ENCODE measurements around the gene RNF4.
"Not testable (repeated sequence)": the region's sequence is repeated elsewhere in the genome, so short reads cannot be mapped to it uniquely, and the experiment has no call there.

The RNF4 gene

DNA sequence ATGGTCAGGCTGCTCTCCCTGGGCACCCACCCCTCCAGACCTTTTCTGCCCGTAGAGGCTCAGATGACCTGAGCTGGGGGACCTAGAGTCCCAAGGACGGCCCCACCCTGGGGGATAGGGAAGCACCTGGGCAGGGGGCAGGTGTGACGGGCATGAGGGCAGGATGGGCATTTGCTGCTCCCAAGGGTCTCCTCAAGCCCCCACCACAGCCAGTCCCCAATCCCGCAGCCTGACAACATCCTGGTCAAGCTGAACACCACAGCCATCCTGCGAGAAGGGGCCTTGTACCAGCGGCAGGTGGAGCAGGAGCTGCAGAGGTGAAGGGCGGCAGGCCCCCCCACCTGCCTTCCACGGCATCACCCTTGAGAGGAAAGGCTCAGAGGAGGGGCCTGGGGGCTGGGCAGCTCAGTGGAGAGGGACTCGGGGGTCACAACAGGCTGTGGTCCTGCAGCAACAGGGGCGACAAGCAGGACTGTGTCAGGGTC, 17.8 kb upstream of the RNF4 start:
- no peak for DNase-seq
- in situ Hi-C loops (cut with MboI; ENCODE audit: low pct_unique_long_range_greater_than_20kb, low sequenced_read_pairs): no loop called here

DNA sequence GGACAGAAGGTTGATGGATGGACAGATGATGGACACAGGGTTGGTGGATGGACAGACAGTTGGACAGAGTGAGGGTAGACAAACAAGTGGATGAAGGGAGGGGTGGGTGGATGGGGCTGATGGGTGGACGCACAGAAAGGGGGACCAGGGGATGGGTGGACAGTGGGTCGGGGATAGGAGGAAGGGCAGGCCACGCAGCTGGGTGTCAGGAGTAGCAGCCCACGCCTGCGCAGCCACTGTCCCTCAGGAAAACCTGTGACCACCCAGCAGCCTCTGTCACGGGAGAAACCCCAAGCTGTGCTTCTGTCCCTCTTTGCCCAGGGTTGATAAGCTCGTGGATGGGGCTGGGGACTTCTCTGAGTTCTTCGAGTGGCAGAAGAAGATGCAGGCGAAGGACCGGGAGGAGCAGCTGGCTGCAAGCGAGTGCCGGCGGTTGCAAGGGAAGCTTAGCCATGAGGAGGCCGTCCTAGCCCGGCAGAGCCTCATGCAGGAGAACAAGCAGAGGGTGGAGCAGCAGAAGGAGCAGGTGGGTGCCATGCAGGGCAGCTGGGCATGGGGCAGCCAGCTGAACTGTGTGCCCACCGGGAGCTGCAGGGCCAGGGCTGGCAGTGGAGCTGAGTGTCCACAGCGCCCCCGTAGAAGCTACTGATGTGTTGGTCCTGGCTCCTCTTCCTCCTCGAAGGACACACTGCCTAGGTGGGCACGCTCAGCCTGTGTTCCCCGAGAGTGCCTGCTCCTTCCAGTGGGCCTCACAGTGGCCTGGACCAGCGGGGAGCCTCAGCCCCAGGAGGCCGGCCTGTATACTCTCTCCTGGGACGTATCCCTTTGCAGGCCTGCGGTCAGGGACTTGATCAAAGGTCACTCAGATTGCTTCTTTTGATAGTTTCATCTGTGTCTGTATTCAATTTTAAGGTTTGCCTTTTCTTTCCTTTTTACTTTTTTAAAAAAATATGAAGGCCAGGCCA, 16.8 kb upstream of the RNF4 start:
- DNase-seq: no peak
- in situ Hi-C loops (cut with MboI; ENCODE audit: low pct_unique_long_range_greater_than_20kb, low sequenced_read_pairs): no loop called here

DNA sequence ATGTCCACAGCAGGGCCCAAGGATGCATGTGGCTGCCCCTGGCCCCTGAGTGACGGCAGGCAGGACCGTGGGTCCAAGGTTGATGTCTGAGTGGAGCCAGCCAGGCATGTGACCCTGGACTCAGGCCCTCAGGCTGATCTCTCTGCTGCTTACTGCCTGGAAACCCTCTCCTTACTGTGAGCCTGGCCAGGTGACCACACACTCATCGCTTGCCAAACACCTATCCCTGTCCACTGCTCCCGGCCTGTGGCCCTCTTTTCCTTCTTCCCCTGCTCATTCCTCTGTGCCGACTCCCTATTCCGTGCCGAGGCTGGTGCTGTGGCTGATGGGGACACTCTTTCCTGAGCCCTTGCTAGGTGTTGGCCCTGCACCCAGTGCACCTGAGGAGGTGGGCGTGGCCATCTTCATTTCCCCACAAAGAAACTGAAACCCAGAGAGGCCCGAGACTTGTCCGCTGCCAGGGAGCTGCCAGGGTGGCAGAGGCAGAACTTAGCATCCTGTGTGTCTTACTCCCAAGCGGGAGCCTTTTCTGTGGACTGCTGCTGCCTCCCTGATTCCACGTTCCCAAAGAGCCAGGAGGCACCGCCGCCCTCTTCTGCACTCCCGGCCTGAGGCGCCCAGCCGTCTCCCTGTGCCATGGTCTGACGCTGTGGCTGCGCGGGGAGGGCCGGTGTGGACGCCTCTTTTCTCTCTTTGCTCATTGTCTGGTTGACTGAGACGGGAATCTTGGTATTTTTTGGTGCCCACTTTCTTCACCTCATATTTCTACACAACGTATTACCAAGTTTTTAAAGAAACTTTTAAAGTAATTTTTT, 11.2 kb upstream of the RNF4 start:
- in situ Hi-C loops (cut with MboI; ENCODE audit: low pct_unique_long_range_greater_than_20kb, low sequenced_read_pairs): no loop called here

DNA sequence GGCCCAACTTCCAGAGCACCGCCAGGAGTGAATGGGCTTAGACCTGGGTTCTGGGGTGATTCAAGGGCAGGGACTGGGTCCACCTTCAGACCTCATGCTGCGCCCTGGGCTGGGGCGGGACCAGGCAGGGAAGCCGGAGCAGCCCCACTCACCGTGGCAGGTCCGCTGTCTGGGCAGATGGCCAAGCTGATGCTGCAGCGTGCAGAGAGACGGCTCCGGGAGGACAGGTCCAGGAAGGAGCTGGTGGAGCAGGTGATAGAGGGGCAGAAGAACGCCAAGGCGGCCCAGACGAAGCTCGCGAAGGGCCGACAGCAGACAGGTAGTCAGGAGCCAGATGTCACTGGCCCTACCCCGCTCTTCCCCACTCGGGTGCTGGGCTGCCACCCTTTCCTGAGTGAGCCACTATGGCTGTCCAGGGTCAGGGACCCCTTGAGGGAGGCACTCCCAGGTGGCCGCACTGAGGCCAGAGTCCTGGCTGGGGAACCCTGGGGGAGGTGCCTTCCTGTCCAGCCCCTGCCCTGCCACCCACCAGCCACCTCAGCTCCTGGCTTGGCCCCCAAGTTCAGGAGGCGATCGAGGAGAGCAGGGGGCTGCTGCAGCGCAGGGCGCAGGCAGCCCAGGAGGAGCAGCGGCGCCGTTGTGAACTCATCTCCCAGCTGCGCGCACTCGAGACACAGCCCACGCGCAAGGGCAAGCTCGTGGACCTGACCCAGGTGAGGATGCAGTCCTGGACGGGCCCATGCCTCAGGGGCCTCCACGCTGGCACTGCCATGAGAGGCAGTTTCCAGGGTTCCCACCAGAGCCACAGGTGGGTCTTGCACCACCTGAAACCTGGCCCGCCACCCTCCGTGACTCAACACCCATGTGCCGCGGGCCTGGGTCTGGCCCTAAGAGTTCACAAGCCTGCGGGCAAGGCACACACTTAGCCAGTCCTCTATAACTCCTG, 10.1 kb upstream of the RNF4 start:
- DNase-seq: no peak
- in situ Hi-C loops (cut with MboI; ENCODE audit: low pct_unique_long_range_greater_than_20kb, low sequenced_read_pairs): no loop called here

More for the DNA sequence above, 11.2 kb upstream of the RNF4 start:
- DNase-seq: no peak

DNA sequence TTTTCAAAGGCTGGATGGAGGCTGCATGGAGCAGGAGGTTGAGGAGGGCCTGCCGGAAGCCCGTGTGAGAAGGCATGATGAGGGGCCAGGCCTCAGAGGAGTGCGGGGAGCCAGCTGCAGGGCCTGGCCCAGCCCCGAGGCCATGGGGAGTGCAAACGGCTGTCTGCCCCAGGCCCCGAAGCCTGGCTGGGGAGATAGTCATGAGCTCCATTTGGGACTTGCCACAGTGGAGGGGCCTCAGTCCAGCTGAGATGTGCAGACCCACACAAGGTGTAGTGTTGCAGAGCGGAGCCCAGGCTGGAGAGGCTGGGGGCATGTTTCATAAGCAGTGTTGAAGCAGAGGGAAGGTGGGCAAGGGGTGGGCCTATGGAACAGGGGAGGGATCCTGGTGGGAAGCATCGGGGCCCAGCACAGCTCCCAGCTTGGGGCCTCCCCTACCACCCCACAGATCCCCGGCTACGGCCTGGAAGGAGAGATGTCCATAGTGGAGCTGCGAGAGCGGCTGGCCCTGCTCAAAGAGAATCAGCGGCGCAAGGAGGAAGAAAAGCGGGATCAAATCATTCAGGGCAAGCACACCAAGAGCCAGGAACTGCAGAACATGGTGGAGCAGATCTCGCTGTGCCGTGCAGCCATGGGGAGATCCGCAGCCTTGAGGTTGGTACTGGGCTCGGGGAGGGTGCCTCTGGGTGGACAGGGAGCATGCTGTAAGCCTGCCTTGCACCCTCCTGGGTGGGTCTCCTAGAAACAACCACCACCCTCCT, 9.1 kb upstream of the RNF4 start:
- no peak for DNase-seq
- in situ Hi-C loops (cut with MboI; ENCODE audit: low pct_unique_long_range_greater_than_20kb, low sequenced_read_pairs): no loop called here

DNA sequence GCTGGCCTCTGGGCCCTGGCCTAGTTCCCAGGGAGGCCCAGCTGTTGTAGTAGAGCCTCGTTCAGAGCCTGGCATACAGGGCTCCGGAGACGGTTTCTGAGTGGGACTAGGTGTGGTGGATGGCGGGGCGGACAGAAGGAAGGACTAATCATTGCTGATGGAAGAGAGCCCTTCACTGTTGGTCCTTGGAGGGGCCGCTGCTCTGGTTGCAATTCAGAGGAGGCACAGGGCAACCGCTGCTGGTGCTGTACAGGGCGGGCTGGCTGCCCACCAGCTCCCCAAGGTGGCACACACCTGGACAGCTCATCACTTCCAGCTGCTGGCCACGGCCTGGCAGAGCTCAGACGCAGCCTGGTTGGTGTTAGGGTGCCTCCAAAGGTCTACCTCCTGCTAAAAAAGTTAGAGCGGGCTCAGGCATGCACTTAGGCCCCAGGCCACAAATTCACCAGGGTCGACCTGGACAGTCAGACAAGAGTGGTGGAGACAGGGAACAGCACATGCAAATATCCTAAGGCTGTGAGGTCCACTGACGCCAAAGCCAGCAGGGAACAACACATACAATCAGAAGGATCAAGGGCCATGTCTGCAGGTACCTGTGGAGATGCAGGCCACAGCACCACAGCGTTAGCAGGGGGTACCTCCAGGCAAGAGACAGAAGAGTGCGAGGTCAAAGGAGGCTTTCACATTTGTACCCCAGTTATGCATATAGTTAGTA, 7.5 kb upstream of the RNF4 start:
- in situ Hi-C loops (cut with MboI; ENCODE audit: low pct_unique_long_range_greater_than_20kb, low sequenced_read_pairs): no loop called here
- DNase-seq: no peak

DNA sequence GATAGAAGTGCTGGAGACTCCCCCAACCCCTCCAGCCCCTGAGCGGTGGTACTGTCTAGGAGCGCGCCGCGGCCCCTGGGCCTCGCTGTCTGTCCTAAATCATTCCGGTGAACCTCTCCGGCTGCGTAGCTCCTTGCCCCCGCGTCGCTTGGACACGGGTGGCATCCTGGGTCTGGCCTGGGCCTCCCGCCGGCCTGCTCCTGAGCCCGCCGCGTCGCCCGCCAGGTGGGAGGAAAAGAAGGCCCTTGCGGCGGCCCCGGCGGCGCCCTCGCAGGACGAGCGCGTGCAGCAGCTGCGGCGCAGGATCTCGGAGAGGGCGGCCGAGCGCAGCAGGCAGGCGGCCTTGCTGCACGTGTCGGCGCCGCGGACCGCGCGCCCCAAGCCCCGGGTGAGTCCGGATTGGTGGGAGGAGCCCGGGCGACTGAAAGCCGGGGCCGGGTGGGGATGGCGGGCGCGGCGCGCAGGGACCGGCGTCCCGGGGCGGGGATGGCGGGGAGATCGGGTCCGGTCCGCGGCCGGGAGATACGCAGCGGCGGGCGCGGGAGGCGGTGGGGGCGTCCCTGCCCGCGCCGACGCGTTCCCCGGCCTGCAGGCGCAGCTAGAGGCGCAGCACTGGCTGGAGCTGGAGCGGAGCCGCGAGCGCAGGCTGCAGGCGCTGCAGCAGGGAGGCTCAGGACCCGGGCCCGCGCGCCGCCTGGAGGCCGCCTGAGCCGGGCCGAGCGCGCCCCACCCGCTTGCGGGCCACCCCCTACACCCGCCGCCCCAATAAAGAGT, 6.5 kb upstream of the RNF4 start:
- DNase-seq: peak; percentile 47
- in situ Hi-C loops (cut with MboI; ENCODE audit: low pct_unique_long_range_greater_than_20kb, low sequenced_read_pairs): no loop called here

DNA sequence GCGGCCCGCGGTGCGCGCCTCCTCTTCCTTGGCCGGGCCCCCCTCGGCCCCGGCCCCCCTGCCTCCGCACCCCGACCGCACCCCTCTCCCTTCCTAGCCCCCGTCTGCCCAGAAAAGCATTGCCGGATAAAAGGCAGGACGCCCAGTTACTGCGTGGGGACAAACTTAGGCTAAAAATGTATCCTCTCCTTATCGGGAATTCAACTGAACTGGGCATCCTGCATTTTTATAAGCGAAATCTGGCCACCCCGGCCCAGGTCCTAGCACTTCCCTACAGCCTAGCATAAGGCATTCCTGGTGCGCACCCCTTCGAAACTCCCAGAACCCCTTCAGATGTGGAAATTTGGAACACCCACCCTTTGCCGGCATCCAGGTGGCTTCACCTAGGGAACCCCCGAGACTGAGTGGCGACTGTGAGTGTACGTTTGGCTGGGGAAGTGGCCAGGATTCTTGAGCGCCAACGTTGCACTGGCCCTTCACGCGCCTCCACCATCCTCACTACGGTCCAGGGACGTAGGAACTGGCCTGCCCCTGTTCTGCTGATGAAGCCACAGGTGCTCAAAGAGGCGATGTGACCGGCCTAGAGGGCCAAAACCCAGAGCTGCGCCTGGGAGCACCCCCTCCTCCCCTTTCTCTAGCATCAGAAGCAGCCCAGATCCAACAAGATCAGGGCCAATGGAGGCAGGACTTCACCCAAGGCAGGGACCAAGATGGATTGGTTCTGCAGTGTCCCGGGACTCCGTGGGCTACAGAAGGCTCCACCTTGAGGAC, 5.7 kb upstream of the RNF4 start:
- DNase-seq: no peak
- in situ Hi-C loops (cut with MboI; ENCODE audit: low pct_unique_long_range_greater_than_20kb, low sequenced_read_pairs): no loop called here

DNA sequence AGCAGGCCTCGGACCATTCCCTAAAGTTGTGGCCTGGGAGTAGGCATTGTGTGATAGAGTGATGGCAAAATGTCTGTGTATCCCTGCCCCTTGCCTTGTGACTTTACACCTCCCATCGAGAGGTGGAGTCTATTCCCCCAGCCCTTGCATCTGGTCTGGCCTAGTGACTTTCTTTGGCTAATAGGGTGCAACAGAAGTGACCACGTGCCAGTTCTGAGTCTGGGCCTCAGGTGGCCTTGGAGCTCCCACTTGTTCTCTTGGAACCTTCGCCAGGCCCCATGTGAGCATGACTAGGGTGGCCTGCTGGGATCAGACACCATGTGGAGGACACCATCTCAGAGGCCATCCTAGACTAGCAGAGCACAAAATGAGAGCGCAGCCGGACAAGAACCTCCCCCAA, 3.9 kb upstream of the RNF4 start:
- no peak for DNase-seq
- in situ Hi-C loops (cut with MboI; ENCODE audit: low pct_unique_long_range_greater_than_20kb, low sequenced_read_pairs): no loop called here

DNA sequence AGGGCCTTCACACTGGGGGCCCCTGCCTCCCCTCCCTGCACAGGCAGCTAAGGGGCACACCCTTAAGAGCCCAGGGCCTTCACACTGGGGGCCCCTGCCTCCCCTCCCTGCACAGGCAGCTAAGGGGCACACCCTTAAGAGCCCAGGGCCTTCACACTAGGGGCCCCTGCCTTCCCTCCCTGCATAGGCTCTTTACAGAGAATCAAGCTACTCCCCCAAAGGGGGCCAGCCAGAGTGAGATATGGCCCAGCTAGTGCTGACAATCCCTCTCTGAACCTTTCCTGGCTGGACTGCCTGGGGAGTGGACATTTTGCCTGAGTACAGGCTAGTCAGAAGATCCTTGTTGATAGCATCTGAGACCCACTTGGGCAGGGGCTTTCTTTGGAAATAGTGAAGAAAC, 3.4 kb upstream of the RNF4 start:
- DNase-seq; in situ Hi-C loops (cut with MboI; ENCODE audit: low pct_unique_long_range_greater_than_20kb, low sequenced_read_pairs): not testable (repeated sequence)

DNA sequence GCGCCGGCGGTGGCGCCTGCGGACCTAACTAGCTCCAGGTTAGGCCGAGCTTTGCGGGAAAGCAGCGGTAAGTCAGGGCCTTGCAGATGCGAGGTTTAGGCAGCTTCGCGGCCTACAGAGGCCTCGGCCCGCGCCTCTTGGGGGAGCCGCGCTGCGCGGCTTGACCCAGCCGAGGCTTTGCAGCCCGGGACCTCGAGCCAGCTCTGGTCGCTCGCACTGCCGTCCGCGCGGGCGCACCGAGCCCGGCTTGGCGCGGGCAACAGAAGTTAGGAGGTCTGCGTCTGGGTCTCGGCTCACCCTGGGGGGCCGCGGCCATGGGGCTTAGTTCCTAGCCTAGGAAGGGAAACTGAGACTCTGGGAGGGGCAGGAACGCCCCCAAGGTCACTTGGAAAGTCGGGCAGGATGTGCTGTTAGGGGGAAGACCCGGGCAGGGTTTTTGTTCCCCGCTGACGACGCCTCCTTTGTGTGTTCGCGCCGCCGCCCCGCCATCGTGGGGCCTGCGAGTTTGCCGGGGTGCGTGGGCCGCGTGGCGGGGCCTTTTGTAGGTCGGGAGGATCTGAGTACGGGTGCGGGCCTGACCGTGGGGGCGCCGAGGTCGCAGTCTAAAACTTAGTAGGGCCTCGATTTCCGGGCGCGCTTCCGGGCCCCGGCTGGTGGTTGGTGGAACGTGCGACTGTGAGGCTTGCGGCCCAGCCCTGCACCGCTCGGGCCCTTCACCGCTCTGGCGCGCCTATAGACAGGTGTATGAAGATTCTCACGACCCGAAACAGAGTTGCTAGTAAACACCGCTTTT, 482 bp downstream of the RNF4 start:
- peak; percentile 61 for DNase-seq
- in situ Hi-C loops (cut with MboI; ENCODE audit: low pct_unique_long_range_greater_than_20kb, low sequenced_read_pairs): no loop called here

DNA sequence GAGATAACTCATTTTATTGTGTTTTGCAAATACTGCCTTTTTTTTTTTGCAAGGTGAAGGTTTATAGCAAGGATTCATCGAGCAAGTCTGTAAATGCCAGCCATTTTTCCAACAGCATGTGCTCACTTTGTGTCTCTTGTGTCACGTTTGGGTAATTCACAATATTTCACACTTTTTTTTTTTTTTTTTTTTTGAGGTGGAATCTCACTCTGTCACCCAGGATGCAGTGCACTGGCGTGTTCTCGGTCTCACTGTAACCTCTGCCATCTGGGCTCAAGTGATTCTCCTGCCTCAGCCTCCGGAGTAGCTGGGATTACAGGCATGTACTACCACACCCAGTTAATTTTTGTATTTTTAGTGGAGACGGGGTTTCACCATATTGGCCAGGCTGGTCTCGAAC, 1.9 kb downstream of the RNF4 start:
- no peak for DNase-seq
- in situ Hi-C loops (cut with MboI; ENCODE audit: low pct_unique_long_range_greater_than_20kb, low sequenced_read_pairs): no loop called here

DNA sequence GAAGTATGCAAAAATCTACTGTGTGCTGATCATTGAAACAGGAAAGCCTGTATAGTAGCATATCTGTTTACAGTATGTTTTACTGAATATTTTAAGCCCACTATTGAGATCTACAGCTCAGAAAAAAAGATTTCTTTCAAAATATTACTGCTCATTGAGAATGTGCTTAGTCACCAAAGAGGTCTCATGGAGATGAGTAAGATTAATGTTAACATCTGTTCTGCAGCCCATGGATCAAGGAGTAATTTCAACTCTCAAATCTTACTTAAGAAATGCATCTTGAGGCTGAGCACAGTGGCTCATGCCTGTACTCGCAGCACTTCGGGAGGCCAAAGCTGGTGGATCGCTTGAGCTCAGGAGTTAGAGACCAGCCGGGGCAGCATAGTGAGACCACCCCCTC, 3.3 kb downstream of the RNF4 start:
- no peak for DNase-seq
- in situ Hi-C loops (cut with MboI; ENCODE audit: low pct_unique_long_range_greater_than_20kb, low sequenced_read_pairs): no loop called here

DNA sequence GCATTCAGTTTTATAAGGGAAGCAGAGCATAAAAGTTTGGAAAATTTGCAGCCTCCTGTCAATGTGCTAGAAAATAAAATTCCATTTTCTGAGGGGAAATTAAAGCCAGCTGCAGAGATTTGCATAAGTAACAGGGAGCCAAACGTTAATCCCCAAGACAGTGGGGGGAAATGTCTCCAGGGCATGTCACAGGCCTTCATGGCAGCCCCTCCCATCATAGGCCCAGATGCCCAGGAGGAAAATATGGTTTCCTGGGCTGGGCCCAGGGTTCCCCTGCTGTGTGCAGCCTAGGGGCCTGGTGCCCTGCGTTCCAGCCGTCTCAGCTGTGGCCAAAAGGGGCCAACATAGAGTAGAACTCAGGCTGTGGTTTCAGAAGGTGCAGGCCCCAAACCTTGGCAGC, 9.3 kb downstream of the RNF4 start:
- in situ Hi-C loops (cut with MboI; ENCODE audit: low pct_unique_long_range_greater_than_20kb, low sequenced_read_pairs): no loop called here

DNA sequence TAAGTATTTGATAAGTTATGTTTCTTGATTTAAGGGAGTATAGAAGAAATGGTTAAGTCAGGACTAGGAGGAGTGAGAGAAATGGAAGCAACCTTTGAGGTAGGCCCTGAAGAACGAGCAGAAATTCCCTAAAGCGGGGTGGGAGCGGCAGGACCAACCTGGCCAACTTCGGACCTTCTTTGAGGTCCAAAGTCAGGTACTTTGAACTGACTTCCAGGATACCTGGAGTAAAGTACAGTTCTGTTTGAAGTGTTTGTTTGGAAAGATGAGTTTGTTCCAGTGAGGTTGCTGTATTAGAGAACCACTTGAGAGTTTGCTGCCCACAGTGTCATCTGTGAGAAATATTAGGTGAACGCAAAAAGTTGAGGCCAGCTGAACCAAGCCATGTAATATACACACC, 11.7 kb downstream of the RNF4 start:
- in situ Hi-C loops (cut with MboI; ENCODE audit: low pct_unique_long_range_greater_than_20kb, low sequenced_read_pairs): no loop called here

More for the DNA sequence above, 9.3 kb downstream of the RNF4 start:
- no peak for DNase-seq

DNA sequence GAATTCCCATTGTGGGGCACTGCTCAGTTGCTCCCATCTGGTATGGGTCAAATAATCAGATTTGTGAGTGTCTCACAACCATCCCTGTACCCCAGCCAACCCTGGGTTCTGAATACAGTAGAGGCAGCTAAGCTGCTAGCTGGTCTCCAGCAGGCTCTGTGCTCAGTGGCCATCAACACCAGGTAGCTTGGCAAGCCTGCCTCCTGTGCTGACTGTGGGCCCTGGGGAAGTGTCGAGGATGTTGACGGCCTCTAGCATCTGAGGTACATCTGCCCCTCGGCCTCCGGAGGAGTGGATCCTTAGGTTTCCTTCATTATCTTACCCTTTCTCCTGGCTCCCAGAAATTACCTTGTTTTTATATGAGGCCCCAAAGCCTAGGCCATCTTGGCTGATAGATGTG, 13.3 kb downstream of the RNF4 start:
- no peak for DNase-seq
- in situ Hi-C loops (cut with MboI; ENCODE audit: low pct_unique_long_range_greater_than_20kb, low sequenced_read_pairs): no loop called here

More for the DNA sequence above, 11.7 kb downstream of the RNF4 start:
- no peak for DNase-seq
